Bronchial epithelial cell (primary cell): ENCODE measurements around the gene DDX5. TPM values are rescaled to one million over a fixed set of nuclear protein-coding genes. Genes with fewer than 3 reads are reported as not detected.

Source experiments
- DNase-seq: peaks from one replicate; pipeline ENCODE4 v3.0.0-alpha.2; 2010; ENCODE audit warnings: low read depth
- FAIRE-seq: peaks from 2 replicates; lab custom pipeline; 2011; peaks lifted over from hg19 to GRCh38; lab: Jason Lieb, UNC
- H3K27me3 ChIP-seq: 2 replicates; pipeline ENCODE4 v1.5.1; 2011; ENCODE audit warnings: low read length; ENCODE audit not compliant: control insufficient read depth, insufficient read depth
- H3K36me3 ChIP-seq: 2 replicates; pipeline ENCODE4 v1.5.1; 2011; ENCODE audit warnings: low read length; ENCODE audit not compliant: control insufficient read depth, insufficient read depth
- H3K4me3 ChIP-seq: 2 replicates; pipeline ENCODE4 v1.5.1; 2011; ENCODE audit warnings: mild to moderate bottlenecking, low read depth, low read length, control low read depth
- total RNA-seq: library from RNA; depleted of rRNA; stranded (reverse); fragments of >200 nt; gene quantifications from 2 replicates; pipeline ENCODE4 v1.2.1, GENCODE V29; 2014
- TF ChIP-seq, protein P1 (sequence below): IDR thresholded peaks from 2 replicates; pipeline ENCODE4 v1.5.1; 2011; ENCODE audit warnings: mild to moderate bottlenecking, moderate library complexity, low read length, control low read depth, inconsistent platforms; ENCODE audit not compliant: insufficient read depth, severe bottlenecking

Gene DDX5
- total RNA-seq, 1 donor from 2014 or later = 340 TPM

GRCh38 chr17:64494121-64494520, 12.0 kb downstream of the DDX5 start:
- Histone ChIP-seq H3K4me3 (no peak overlapping the region), H3K27me3 (no peaks in the 10 kb centered on the region), H3K36me3 (peaks cover 4% of the 10 kb centered on the region)
- FAIRE-seq (no peak), DNase-seq (no peak)
- TF ChIP-seq, protein P1, sequence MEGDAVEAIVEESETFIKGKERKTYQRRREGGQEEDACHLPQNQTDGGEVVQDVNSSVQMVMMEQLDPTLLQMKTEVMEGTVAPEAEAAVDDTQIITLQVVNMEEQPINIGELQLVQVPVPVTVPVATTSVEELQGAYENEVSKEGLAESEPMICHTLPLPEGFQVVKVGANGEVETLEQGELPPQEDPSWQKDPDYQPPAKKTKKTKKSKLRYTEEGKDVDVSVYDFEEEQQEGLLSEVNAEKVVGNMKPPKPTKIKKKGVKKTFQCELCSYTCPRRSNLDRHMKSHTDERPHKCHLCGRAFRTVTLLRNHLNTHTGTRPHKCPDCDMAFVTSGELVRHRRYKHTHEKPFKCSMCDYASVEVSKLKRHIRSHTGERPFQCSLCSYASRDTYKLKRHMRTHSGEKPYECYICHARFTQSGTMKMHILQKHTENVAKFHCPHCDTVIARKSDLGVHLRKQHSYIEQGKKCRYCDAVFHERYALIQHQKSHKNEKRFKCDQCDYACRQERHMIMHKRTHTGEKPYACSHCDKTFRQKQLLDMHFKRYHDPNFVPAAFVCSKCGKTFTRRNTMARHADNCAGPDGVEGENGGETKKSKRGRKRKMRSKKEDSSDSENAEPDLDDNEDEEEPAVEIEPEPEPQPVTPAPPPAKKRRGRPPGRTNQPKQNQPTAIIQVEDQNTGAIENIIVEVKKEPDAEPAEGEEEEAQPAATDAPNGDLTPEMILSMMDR = no peak

- TF ChIP-seq, protein P1 = peak; percentile 18
- H3K4me3 ChIP-seq = no peak overlapping the region
- H3K27me3 ChIP-seq = no peaks in the 10 kb centered on the region
- DNase-seq (peak; percentile 38), FAIRE-seq (no peak)
- H3K36me3 ChIP-seq = peaks cover 4% of the 10 kb centered on the region
Observed at GRCh38 chr17:64492481-64493109, 13.5 kb downstream of the DDX5 start.

DNA sequence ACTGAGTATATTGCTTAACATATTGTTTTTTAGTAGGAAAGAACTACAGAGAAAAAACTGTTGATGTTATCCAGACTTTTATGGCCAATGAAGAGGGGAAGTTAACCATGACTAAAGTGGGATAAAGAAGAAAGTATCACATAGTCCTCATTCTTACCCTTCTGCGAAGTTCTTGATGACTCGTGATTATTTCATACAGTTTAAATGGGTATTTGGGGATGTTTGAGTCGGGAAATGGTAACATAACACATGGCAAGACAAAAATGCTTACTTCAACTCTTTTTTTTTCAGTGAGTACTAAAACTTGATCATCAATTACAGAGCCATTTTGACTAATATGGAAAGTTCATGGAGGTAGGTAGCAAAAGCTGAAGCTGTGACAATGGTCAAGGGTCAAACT, 14.1 kb downstream of the DDX5 start:
- peak; percentile 68 for DNase-seq

DNA sequence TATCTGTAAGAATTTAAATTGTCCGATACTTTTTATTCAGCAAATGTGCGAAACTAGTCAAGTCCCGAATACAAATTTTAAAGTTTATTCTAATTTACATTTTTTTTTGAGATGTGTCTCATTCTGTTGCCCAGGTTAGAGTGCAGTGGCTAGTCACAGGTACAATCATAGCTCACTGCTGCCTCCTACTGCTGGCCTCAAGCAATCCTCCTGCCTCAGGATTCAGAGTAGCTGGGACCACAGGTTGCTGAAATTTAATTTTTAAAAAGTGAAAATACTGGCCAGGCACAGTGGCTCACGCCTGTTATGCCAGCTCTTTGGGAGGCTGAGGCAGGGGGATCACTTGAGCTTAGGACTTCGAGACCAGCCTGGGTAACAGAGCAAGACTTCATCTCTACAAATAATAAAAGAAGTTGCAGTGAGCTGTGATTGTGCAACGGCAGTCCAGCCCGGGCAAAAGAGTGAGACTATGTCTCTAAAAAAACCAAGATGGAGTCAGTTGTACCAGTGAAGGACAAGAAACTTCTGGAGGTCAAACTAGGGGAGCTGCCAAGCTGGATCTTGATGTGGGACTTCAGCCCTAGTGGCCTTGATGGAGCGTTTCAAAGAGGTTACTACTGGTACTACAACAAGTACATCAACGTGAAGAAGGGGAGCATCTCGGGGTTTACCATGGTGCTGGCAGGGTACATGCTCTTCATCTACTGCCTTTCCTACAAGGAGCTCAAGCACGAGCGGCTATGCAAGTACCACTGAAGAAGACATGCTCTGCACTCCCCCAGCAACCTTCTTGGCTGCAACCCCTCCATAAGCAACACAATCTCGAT, 14.8 kb downstream of the DDX5 start:
- peak; percentile 49 for DNase-seq
- no peak overlapping the region for H3K4me3 ChIP-seq
- no peaks in the 10 kb centered on the region for H3K27me3 ChIP-seq
- no peak for FAIRE-seq
- peaks cover 4% of the 10 kb centered on the region for H3K36me3 ChIP-seq
- TF ChIP-seq, protein P1 = peak; percentile 60

More for the DNA sequence above, 14.1 kb downstream of the DDX5 start:
- peaks cover 4% of the 10 kb centered on the region for H3K36me3 ChIP-seq
- TF ChIP-seq, protein P1 = no peak
- no peak overlapping the region for H3K4me3 ChIP-seq
- no peak for FAIRE-seq
- no peaks in the 10 kb centered on the region for H3K27me3 ChIP-seq

GRCh38 chr17:64488301-64488700, 17.8 kb downstream of the DDX5 start:
- TF ChIP-seq, protein P1 = no peak
- Histone ChIP-seq H3K27me3 (no peaks in the 10 kb centered on the region), H3K36me3 (peaks cover 12% of the 10 kb centered on the region), H3K4me3 (no peak overlapping the region)
- DNase-seq (no peak), FAIRE-seq (no peak)
